ENCODE results near the gene TSKU.

- TF ChIP-seq CTCF (conservative IDR thresholded peaks at IDR 0.05; ENCODE audit: low read length) (no peak), EZH2phosphoT487 (IDR thresholded peaks at IDR 0.05; ENCODE audit: borderline replicate concordance) (no peak)
Measured at GRCh38 chr11:76761718-76762355, 21.3 kb upstream of the TSKU start.

Data from Loucy (cell line).